Activated naive CD4-positive, alpha-beta T cell treated with anti-CD3 and anti-CD28 coated beads, Interleukin-2, amount 50 U/mL, for 16 hours (primary cell): Measurements from ENCODE around the gene TMEM9.
A peak's percentile ranks its signal among the peaks of the same experiment; 100 is the strongest.

Experiments
- DNase-seq: peaks from one replicate; pipeline ENCODE4 v3.0.0-alpha.2; 2020

TMEM9 gene

GRCh38 chr1:201154389-201155165, at the start of gene TMEM9:
Gene TMEM9, minus strand, starts transcription at chr1:201154474. Its CDS starts 551 bp downstream, at chr1:201153923.
- peak; percentile 97 for DNase-seq

DNA sequence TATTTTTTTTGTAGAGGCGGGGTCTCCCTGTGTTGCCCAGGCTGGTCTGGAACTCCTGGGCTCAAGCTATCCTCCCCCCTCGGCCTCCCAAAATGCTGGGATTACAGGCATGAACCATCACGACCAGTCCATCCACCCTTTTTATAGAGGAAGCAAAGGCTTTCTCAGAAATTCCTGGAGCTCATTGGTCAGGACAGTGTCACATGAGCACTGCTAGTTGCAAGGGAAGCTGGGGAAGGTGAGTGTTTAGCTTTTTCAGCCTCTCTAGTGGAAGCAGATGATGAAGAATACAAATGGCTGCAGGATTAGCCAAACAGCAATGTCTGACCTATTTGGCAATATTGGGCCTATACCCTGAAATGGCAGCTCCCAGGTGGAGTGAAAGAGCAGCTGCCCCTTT, 44.3 kb upstream of the TMEM9 start:
- no peak for DNase-seq

DNA sequence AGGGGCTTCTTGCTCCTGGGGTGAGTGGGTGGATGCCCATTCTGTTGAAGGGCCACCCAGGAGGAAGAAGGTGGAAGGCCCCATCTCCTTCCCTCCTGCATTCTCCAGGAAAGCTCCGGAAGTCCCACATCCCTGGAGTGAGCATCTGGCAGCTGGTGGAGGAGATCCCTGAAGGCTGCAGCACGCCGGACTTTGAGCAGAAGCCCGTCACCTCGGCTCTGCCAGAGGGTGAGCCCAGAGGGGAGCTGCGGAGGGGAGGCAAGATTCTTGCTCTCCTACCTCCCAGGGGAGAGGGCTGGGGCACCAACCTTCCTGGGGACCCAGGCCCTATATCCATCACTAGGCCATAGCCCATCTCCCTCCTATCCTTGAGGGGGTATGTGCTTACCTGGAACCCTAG, 39.8 kb upstream of the TMEM9 start:
- DNase-seq: no peak

DNA sequence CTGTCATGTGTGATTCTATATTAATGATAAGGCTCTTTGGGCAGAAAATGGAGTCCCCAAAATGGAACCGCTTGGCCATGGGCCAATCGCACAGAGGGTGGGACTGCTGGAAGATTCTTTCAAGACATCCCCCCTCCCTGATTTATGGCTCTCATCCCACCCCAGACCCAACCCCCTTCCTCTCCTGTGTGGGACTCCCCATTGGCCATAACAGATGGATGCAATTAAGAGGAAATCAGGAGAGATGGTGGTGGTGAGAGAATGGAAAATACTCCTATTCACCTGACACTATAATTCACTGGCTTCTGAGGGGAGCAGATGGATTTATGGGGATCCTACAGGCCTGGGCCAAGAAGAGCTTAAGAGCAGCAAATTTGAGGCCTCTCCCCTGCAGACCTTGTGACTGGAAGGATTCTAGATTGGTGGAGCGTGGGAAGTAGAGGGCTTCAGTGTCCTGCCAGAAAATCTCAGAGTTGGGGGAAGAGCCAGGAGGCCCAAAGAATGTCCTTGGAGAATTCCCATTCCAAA, 38.1 kb upstream of the TMEM9 start:
- no peak for DNase-seq

DNA sequence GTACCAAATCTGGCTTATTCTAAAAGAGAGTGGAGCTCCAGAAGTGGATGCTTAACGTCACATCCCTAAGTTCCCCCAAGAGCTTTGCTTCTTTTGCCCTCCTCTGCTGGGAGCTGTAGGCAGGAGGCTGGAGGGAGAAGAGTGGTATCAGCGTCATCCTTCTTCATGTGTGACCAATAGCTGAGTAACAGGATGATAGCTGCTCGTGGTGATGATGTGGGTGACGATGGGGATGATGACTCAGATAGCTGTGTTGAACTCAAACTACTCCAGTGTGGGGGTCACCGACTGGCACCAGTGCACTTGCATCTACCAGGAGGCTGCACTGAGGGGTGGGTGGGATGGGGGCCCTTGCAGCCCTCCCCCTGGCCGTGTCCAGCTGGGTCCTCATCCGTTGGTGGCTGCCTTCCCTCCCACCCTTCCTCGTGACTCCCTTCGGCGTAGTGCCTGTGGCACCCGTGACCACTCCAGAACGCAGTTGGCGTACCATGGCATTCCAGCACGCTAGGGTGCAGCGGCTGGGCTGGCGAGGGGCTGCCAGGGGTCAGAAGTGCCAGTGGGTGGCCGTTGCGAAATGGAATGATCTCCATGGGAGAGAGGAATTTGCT, 37.5 kb upstream of the TMEM9 start:
- DNase-seq: peak; percentile 25

DNA sequence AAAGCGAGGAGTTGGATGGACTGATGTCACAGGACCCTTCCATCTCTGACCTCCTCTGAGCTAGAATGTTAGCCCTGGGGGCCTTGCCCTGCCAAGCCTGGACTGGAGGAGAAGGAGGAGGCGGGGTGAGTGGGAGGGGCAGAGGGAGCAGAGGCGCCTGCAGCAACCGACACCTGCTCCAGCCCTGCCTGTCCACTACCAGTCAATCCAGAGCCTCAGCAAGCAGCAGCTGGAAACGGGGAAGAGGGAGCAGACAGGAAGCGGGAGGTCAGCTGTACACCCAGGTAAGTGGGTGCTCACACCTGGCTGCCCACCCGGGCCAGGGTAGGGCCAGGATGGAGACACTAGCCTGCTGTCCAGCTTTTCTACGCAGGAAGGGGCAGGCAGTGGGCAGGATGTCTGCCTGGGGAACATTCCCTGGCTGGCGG, 36.4 kb upstream of the TMEM9 start, which contains the start of gene IGFN1:
TSS of gene IGFN1 (plus strand) at position 201 of the 428 bp plus-strand sequence. CDS start 2,470 bp downstream, outside the sequence.
- no peak for DNase-seq

DNA sequence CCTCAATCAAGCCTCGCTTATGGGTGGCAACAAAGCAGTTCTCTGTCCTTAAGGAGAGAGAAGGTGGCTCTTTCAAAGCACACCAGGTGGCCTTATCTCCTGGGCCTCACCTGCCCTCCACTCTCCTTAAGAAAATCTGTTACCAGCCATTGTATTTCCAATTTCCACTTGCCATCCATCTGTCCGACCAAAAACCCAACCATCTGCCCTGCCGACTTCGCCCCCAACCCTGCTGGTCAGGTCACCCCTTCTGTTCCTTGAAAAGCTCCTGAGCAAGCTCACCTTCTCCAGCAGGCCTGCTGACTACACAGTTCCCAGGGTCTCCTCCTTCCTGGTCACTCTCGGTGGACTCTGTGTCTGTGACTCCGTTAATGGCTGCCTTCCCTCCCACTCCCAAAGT, 35.7 kb upstream of the TMEM9 start:
- no peak for DNase-seq

GRCh38 chr1:201189085-201189484, 34.8 kb upstream of the TMEM9 start:
- DNase-seq: no peak

DNA sequence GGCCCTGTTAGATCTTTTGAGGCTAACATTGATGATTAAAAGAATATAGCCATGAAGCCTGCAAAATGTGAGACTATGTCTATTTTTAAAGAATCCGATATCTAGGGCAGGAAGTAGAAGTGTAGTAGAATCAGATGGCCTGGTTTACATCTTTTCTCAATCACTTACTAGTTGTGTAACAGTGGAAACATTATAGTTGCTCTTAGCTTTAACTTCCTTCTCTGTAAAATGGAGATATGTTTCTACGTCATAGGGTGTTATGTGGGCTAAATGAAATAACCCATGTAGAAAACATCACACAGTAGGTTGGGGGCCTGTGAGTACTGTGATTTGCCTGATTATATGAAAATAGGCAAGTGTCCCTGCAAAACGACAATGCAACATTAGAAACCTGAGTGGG, 31.9 kb upstream of the TMEM9 start:
- DNase-seq: no peak

DNA sequence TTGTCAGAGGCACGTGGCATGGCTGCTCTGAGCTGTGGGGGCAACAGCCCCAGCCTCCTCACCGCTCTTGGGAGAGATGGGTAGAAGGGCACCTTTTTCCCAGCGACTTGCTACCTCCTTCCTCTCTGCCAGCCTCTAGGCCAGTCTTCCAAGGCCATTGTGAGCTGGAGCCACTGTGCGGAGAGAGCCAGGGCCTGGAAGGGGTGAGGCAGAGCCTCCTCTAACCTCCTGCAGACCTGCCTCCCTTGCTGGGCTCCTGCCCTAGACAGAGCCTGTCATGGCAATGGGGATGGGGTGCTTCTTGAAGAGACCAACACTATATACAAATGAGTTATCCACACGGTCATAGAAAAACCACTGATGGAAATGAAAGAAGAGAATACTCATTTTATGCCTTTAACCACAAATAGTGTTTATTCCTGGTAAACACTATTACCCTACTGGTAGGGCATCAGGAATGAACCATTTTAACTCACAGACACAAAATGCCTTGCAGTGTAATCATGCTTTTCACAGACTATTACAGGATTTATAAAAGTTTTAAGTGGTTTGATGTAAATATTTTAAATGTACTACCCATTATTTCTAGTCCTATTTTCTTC, 31.4 kb upstream of the TMEM9 start:
- no peak for DNase-seq

DNA sequence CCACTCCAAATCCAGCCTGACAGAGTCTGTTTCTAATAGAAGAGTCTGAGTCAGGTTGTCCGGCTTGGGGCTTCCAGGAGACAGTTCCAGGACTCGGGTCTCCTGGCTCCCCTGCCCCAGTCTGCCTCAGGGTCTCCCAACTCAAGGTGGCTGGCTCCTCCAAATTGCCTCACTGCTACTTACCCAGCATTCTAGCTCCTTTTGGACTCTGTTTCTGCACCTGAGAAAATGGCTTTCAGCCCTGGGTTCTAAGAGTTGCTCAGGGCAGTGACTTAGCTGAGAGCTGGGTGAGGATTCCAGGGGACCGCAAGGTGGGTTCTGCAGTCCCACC, 30.8 kb upstream of the TMEM9 start:
- DNase-seq: no peak

DNA sequence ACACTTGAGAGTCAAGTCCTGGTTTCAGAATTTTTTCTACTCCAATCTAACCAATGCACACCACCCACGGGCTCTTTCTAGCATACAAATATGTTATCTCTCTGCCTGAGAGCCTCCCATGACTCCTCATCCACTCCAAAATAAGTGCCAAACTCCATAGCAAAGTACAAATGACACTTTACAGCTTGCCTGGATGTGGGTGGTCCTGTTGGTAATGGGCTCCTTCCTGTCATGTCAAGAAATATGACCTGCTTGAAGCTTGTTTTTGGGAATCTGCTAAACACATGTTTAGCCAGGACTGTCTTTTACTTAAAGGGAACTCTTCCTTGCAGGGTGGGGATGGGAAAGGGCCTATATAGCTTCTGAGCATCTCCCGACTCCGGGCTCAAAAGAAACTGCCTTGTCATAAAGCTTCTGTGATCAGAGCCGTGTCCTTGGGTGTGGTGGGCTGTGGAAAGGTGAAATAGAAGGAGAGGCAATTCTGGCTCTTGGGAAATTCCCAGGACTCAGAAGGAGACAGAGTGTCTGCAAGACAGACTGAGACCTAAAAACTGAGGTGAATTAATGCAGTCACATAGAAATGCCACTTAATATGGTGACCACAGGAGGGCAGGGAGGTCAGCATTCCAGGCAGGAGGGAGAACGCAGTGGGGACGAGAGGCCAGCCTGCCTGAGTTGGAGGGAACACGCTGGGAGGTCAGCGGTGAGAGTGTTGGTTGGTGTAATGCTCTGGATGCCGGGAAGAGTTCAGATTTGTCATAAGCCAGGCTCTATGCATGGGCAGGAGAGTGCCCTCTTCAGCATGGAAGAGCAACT, 30.2 kb upstream of the TMEM9 start:
- DNase-seq: no peak

- DNase-seq: no peak
Observed at GRCh38 chr1:201183753-201184152, 29.5 kb upstream of the TMEM9 start.

DNA sequence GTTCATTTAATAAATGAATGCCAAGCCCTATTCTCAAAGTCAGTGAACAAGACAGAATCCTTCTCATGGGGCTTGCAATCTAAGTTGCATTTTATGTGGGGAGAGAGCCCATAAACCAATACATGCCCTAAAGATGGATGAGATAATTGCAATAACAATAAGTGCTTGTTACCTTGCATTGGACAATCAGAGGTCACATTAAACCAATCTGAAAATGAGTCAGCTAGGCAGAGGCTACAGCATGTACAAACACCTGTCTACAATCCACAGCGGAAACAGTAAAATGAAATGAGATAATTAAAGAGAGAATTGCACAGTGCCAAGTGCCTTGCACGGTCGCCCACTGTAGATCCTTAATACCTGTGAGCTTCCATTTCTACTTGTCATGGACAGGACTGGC, 28.9 kb upstream of the TMEM9 start:
- no peak for DNase-seq

DNA sequence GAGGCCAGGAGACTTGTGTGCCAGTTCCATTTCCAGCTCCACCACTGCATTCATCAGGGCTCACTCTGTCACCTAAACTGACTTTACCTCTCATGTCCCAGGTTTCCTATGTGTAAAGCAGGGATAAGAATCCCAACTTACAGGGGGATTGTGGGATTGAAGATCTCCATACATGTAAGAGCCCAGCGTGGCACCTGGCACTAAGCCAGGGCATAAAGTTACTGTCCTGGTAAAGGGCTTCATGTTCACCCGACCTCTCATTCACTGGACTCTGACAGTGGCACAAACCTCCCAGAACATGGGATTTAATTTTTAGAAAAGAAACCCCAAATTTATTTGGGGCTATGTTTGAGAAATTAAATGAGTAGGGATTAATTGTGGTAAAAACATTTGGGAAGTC, 27.5 kb upstream of the TMEM9 start:
- no peak for DNase-seq

- DNase-seq: no peak
Observed at GRCh38 chr1:201181323-201181722, 27.0 kb upstream of the TMEM9 start.

DNA sequence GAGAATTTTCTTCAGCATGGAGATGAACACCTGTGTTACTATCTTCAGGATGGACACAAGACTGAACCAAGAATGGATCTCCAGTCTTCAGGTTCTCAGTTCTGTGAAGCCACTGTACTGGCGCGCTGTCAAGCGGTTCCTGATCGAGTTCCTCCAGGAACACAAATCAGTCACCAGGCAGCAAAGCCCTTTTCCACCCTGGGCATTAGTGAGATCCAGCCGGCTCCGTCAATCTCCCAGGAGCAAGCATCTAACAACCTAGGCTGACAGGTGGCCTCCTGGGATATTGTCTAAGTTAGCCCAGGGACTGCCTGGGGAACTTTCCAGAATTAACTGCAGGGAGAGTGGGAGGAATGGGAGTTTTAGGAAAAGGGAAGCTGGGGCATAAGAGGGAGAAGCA, 26.6 kb upstream of the TMEM9 start:
- DNase-seq: no peak

GRCh38 chr1:201180141-201180540, 25.9 kb upstream of the TMEM9 start:
- DNase-seq: no peak

GRCh38 chr1:201178718-201179117, 24.4 kb upstream of the TMEM9 start:
- DNase-seq: no peak

DNA sequence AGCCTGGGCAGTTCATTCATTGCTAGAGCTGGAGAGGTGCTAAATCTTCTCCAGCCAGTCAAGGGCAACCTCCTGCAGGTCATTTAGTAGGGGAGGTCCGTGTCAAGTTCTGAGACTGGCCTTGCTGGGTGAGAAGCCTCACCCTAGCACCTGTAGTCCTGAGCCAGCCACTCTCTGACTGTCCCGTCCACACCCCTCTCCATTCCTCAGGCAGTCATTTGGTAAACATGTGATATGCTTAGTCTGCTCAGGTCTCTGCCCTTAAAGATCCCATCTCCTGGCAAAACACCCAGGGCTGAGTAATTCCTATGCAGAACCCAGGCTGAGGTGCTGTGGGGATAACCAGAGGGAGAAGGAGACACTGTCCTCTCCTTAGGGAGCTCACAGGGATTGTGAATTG, 22.7 kb upstream of the TMEM9 start:
- no peak for DNase-seq

- no peak for DNase-seq
Observed at GRCh38 chr1:201175820-201176500, 21.7 kb upstream of the TMEM9 start.

- DNase-seq: no peak
Observed at GRCh38 chr1:201173736-201174135, 19.5 kb upstream of the TMEM9 start.
